Osteoblast (primary cell): ENCODE measurements around the gene SLIT3. TPM values are rescaled to one million over a fixed set of nuclear protein-coding genes. Genes with fewer than 3 reads are reported as not detected.

Experiments used
- DNase-seq: peaks from one replicate; pipeline ENCODE4 v3.0.0; 2011; ENCODE audit warnings: low spot score, mixed read lengths; ENCODE audit not compliant: insufficient read length; ENCODE audit errors: missing footprints
- H2AFZ ChIP-seq: 2 replicates; pipeline ENCODE4 v1.6.0; 2011; ENCODE audit warnings: mild to moderate bottlenecking, low read length
- H3K27ac ChIP-seq: 2 replicates; pipeline ENCODE4 v1.5.1; 2011; ENCODE audit warnings: mild to moderate bottlenecking, low read depth, low read length, moderate library complexity
- H3K27me3 ChIP-seq: 2 replicates; pipeline ENCODE4 v1.6.0; 2012; ENCODE audit warnings: mild to moderate bottlenecking, control low read depth, inconsistent platforms, low read length, moderate library complexity; ENCODE audit not compliant: insufficient read depth
- H3K36me3 ChIP-seq: 2 replicates; pipeline ENCODE4 v1.5.1; 2011; ENCODE audit warnings: mild to moderate bottlenecking, low read length, control low read depth, moderate library complexity; ENCODE audit not compliant: insufficient read depth
- H3K4me1 ChIP-seq: 2 replicates; pipeline ENCODE4 v1.5.1; 2011; ENCODE audit warnings: mild to moderate bottlenecking, low read length, control low read depth, moderate library complexity; ENCODE audit not compliant: insufficient read depth
- H3K4me2 ChIP-seq: 2 replicates; pipeline ENCODE4 v1.6.0; 2011; ENCODE audit warnings: mild to moderate bottlenecking, low read length; ENCODE audit not compliant: insufficient read depth
- H3K4me3 ChIP-seq: fragments of 200-600 bp; sonication (generic); 3 replicates; pipeline ENCODE4 v1.5.1; 2012; ENCODE audit warnings: mild to moderate bottlenecking, low read length, inconsistent platforms; ENCODE audit not compliant: insufficient read depth
- H3K79me2 ChIP-seq: 2 replicates; pipeline ENCODE4 v1.6.0; 2012; ENCODE audit warnings: mild to moderate bottlenecking, low read length, control low read depth, inconsistent platforms; ENCODE audit not compliant: insufficient read depth
- H3K9me3 ChIP-seq: 2 replicates; pipeline ENCODE4 v1.5.1; 2011; ENCODE audit warnings: low read depth, low read length, control low read depth
- H4K20me1 ChIP-seq: 2 replicates; pipeline ENCODE4 v1.6.0; 2012; ENCODE audit warnings: mild to moderate bottlenecking, low read length, control low read depth; ENCODE audit not compliant: insufficient read depth
- CTCF ChIP-seq: IDR thresholded peaks from 2 replicates; pipeline ENCODE4 v1.5.1; 2011; ENCODE audit warnings: mild to moderate bottlenecking, low read depth, low read length, moderate library complexity; ENCODE audit errors: extremely low read depth
- total RNA-seq: library from RNA; depleted of rRNA; stranded (reverse); fragments of >200 nt; gene quantifications from 2 replicates; pipeline ENCODE4 v1.2.3, GENCODE V29; 2012

SLIT3 gene
- total RNA-seq, 1 donor: 37.6 TPM

DNA sequence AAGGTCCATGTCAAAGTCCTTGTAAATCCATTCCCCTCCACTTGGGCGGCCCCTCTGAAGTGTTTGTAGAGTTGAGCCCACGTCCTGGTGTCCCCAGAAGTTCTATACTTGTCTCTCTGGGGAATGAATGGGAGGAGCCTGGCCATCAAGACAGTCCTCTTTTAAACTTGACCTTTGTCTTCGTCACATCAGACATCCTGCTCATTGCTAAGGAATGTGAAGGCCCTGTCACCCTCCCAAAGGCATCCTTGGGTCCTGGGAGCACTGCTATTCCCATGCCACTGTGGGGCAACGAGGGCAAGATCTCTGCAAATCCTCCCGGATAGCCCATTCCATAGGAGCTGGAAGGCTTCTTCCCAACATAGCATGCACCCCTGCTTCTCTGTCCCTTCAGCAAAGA lies 235.5 kb downstream of the SLIT3 start:
- no peak overlapping the region for H3K27ac ChIP-seq
- H4K20me1 ChIP-seq: no peaks in the 10 kb centered on the region
- no peaks in the 10 kb centered on the region for H3K27me3 ChIP-seq
- H2AFZ ChIP-seq: no peak overlapping the region
- no peak overlapping the region for H3K4me3 ChIP-seq
- no peak for TF ChIP-seq CTCF
- no peaks in the 10 kb centered on the region for H3K79me2 ChIP-seq
- no peak overlapping the region for H3K4me2 ChIP-seq
- H3K36me3 ChIP-seq: no peaks in the 10 kb centered on the region
- H3K9me3 ChIP-seq: no peaks in the 10 kb centered on the region
- DNase-seq: no peak
- peaks cover 6% of the 10 kb centered on the region for H3K4me1 ChIP-seq

DNA sequence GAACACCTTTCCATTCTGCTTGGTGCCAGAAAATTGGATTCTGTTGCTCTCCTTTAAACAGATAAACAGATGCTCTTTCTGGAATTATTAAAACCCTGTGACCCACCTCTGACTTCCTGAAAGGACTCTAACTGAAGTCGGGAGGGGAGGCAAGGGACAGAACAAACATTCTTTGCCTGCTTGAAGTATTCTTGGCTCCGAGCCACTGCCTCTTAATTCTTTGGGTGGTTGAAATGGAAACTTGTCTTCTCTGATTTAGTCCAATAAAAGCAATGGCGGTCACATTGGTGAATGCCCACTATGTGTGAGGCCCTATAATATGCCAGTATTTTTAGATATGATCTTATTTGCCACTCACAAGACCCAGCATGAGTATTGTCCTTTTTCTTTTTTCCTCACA lies 236.8 kb downstream of the SLIT3 start:
- Histone ChIP-seq H3K4me2 (no peak overlapping the region), H3K9me3 (no peaks in the 10 kb centered on the region), H4K20me1 (no peaks in the 10 kb centered on the region), H2AFZ (no peak overlapping the region), H3K36me3 (no peaks in the 10 kb centered on the region), H3K27me3 (no peaks in the 10 kb centered on the region), H3K27ac (no peak overlapping the region), H3K79me2 (no peaks in the 10 kb centered on the region), H3K4me1 (peaks cover 6% of the 10 kb centered on the region), H3K4me3 (no peak overlapping the region)
- TF ChIP-seq CTCF: no peak
- no peak for DNase-seq

- Histone ChIP-seq H3K4me3 (no peak overlapping the region), H3K4me2 (no peak overlapping the region), H3K4me1 (peaks cover 6% of the 10 kb centered on the region), H3K27me3 (no peaks in the 10 kb centered on the region), H4K20me1 (no peaks in the 10 kb centered on the region), H3K36me3 (no peaks in the 10 kb centered on the region), H3K9me3 (no peaks in the 10 kb centered on the region), H3K79me2 (no peaks in the 10 kb centered on the region), H3K27ac (no peak overlapping the region), H2AFZ (no peak overlapping the region)
- DNase-seq: no peak
- TF ChIP-seq CTCF: no peak
Observed at GRCh38 chr5:169063316-169063953, 237.5 kb downstream of the SLIT3 start.

GRCh38 chr5:169062690-169063089 lies 238.2 kb downstream of the SLIT3 start:
- Histone ChIP-seq H3K9me3 (no peaks in the 10 kb centered on the region), H3K27me3 (no peaks in the 10 kb centered on the region), H2AFZ (no peak overlapping the region), H3K4me3 (no peak overlapping the region), H3K36me3 (no peaks in the 10 kb centered on the region), H3K79me2 (no peaks in the 10 kb centered on the region), H4K20me1 (no peaks in the 10 kb centered on the region), H3K4me2 (no peak overlapping the region), H3K27ac (no peak overlapping the region), H3K4me1 (peaks cover 6% of the 10 kb centered on the region)
- TF ChIP-seq CTCF: no peak
- no peak for DNase-seq
